Measurements from ENCODE around the gene SYNJ1. TPM values are rescaled to one million over a fixed set of nuclear protein-coding genes. Genes with fewer than 3 reads are reported as not detected.

Gene SYNJ1
- total RNA-seq, 4 donors from 2014 or later = 4.3 to 20.3 (median 9.6) TPM

DNA sequence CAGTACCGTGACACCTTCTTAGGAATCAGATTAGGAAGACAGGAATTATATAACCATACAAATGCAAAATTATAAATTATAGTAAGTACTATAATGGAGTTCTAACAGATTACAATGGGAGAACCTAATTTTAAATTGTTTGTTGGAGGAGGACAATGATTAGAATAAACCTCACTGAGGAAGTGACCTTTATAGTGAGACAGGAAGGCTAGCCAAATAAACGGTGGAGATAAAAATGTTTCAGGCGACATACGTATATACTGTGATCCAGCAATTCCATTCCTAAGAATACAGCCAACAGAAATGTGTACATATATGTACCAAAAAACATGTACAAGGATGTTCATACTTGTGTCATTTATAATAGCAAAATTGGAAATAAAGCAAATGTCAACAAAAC, 15.2 kb downstream of the SYNJ1 start:
- no peak overlapping the region for H3K4me3 ChIP-seq
- no peak overlapping the region for H3K27ac ChIP-seq
- H3K4me1 ChIP-seq = no peaks in the 10 kb centered on the region
- no peaks in the 10 kb centered on the region for H3K36me3 ChIP-seq
- DNase-seq (ENCODE audit: low spot score in 2 of 2) = no peak
- 76% methylated on average over 4 of the region's 4 CpGs for WGBS
- TF ChIP-seq POLR2AphosphoS5 (IDR thresholded peaks at IDR 0.05) = no peak
- TF ChIP-seq, protein P1, sequence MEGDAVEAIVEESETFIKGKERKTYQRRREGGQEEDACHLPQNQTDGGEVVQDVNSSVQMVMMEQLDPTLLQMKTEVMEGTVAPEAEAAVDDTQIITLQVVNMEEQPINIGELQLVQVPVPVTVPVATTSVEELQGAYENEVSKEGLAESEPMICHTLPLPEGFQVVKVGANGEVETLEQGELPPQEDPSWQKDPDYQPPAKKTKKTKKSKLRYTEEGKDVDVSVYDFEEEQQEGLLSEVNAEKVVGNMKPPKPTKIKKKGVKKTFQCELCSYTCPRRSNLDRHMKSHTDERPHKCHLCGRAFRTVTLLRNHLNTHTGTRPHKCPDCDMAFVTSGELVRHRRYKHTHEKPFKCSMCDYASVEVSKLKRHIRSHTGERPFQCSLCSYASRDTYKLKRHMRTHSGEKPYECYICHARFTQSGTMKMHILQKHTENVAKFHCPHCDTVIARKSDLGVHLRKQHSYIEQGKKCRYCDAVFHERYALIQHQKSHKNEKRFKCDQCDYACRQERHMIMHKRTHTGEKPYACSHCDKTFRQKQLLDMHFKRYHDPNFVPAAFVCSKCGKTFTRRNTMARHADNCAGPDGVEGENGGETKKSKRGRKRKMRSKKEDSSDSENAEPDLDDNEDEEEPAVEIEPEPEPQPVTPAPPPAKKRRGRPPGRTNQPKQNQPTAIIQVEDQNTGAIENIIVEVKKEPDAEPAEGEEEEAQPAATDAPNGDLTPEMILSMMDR (IDR thresholded peaks at IDR 0.05) = no peak
- no peak for TF ChIP-seq POLR2A (IDR thresholded peaks at IDR 0.05)
- no peak for TF ChIP-seq EP300 (IDR thresholded peaks at IDR 0.05)
- H3K27me3 ChIP-seq = no peaks in the 10 kb centered on the region
- H3K9me3 ChIP-seq = no peaks in the 10 kb centered on the region

DNA sequence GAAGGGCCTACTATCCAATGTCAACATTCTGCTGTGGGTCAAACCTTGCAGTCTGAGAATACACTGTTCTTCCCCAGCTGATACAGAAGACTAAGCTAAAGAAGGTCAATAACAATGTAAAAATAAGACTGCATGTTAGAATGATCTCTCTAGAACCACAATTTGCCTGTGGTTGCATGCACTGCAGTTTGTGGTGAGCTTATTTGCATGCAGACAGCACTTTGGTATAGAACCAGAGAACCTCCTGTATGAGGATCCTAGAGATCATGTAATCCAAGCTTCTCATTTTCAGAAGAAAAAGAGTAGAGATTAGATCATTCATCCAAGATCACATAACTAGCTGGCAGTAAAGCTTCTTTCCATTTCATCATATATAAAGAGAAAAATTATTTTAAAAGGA, 15.8 kb downstream of the SYNJ1 start:
- H3K27me3 ChIP-seq = no peaks in the 10 kb centered on the region
- H3K9me3 ChIP-seq = no peaks in the 10 kb centered on the region
- H3K27ac ChIP-seq = no peak overlapping the region
- no peak for DNase-seq (ENCODE audit: low spot score in 2 of 2)
- H3K4me3 ChIP-seq = no peak overlapping the region
- no peaks in the 10 kb centered on the region for H3K4me1 ChIP-seq
- H3K36me3 ChIP-seq = no peaks in the 10 kb centered on the region
- TF ChIP-seq EP300 (IDR thresholded peaks at IDR 0.05) = no peak
- TF ChIP-seq POLR2A (IDR thresholded peaks at IDR 0.05) = no peak
- TF ChIP-seq, protein P1 (IDR thresholded peaks at IDR 0.05) = no peak
- no peak for TF ChIP-seq POLR2AphosphoS5 (IDR thresholded peaks at IDR 0.05)

DNA sequence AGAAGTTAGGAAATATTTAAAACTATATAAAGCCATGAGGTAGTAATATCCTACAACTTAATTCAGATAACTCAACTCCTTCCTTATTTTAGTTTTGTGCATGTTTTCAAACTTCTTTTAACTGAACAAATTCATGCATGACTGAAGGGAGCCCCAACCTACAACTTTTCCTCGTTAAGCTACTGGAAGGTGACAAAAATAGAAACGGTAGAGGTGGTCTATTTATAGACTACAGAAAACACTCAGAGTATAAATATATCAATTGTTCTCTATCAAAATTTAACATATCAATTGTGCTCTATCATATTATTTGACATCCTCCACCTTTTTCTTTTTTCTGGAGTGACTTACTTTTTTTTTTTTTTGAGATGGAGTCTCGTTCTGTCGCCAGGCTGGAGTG, 16.8 kb downstream of the SYNJ1 start:
- Histone ChIP-seq H3K4me3 (no peak overlapping the region), H3K4me1 (no peaks in the 10 kb centered on the region), H3K27me3 (no peaks in the 10 kb centered on the region), H3K27ac (no peak overlapping the region), H3K9me3 (no peaks in the 10 kb centered on the region), H3K36me3 (no peaks in the 10 kb centered on the region)
- no peak for TF ChIP-seq POLR2A (IDR thresholded peaks at IDR 0.05)
- TF ChIP-seq, protein P1 (IDR thresholded peaks at IDR 0.05) = no peak
- TF ChIP-seq EP300 (IDR thresholded peaks at IDR 0.05) = no peak
- TF ChIP-seq POLR2AphosphoS5 (IDR thresholded peaks at IDR 0.05) = no peak
- DNase-seq (ENCODE audit: low spot score in 2 of 2) = no peak
- 82% methylated on average over 4 of the region's 4 CpGs for WGBS

DNA sequence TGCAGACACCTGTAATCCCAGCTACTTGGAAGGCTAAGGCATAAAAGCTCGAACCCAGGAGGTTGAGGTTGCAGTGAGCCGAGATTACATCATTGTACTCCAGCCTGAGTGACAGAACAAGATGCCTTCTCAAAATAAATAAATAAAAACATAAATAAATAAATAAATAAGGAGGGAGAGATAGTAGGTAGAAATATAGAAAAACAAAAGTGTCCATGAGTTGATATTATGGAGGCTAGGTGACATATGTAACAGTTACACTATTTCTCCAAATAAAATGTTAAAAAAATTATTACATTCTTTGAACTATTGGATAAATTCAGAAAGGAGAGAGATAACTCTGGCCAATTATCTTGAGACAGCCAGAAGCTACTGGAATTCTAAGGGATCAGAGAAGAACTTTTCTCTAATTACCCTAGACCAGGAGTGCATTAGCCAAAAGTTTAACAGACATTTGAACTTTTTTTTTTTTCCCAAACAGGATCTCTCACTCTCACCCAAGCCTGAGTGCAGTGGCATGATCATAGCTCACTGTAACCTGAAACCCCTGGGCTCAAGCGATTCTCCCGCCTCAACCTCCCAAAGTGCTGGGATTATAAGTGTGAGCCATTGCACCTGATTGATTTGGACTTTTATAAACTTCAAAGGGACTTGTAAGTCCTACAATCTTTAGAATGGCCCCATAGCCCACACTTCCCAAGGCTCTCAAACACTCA, 17.6 kb downstream of the SYNJ1 start:
- no peaks in the 10 kb centered on the region for H3K36me3 ChIP-seq
- no peaks in the 10 kb centered on the region for H3K27me3 ChIP-seq
- WGBS = 88% methylated on average over 4 of the region's 4 CpGs
- no peak for TF ChIP-seq EP300 (IDR thresholded peaks at IDR 0.05)
- no peak for TF ChIP-seq POLR2AphosphoS5 (IDR thresholded peaks at IDR 0.05)
- no peak for DNase-seq (ENCODE audit: low spot score in 2 of 2)
- no peak overlapping the region for H3K27ac ChIP-seq
- no peaks in the 10 kb centered on the region for H3K4me1 ChIP-seq
- no peak overlapping the region for H3K4me3 ChIP-seq
- no peaks in the 10 kb centered on the region for H3K9me3 ChIP-seq

DNA sequence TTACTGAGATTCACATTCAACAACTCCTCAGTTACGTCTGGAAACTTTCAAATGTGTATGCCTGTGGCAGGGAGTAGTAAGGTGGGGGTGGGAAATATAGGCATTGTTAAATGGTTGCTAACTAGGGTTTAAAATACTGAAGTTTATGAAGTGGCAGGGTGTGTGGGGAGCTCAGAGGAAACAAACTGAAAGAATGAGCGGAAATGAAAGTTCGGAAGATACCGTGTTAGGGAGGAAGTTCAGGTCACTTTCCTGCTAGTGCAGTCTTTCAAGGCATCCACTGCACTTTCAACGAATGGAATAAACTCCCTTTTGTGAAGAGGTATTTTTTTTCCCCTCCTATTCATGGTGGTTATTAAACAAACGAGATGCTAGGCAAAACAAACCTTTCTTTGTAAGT, 19.7 kb downstream of the SYNJ1 start:
- DNase-seq (ENCODE audit: low spot score in 2 of 2) = no peak
- no peaks in the 10 kb centered on the region for H3K9me3 ChIP-seq
- no peak overlapping the region for H3K27ac ChIP-seq
- no peak overlapping the region for H3K4me3 ChIP-seq
- TF ChIP-seq POLR2AphosphoS5 (IDR thresholded peaks at IDR 0.05) (no peak), POLR2A (IDR thresholded peaks at IDR 0.05) (no peak), EP300 (IDR thresholded peaks at IDR 0.05) (no peak)
- TF ChIP-seq, protein P1 (IDR thresholded peaks at IDR 0.05) = no peak
- H3K27me3 ChIP-seq = no peaks in the 10 kb centered on the region
- WGBS = 78% methylated on average over 6 of the region's 6 CpGs
- no peaks in the 10 kb centered on the region for H3K4me1 ChIP-seq
- H3K36me3 ChIP-seq = no peaks in the 10 kb centered on the region

DNA sequence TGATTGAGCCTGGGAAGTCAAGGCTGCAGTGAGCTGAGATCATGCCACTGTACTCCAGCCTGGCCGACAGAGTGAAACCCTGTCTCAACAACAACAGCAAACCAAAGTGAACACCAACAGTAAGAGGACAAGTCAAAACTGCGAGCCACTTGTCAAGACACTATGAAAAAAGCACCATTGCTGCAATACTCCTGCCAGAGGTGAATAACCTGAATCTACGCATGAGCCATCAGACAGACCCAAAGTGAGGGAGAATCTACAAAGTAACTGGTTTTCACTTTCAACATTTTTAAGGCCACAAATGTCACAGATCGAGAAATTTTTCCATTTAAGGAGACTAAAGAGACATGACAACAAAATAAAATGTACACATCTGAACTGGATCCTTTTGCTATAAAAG, 21.9 kb downstream of the SYNJ1 start:
- Histone ChIP-seq H3K36me3 (no peaks in the 10 kb centered on the region), H3K4me1 (no peaks in the 10 kb centered on the region), H3K27ac (no peak overlapping the region), H3K9me3 (no peaks in the 10 kb centered on the region), H3K4me3 (no peak overlapping the region), H3K27me3 (no peaks in the 10 kb centered on the region)
- WGBS = 97% methylated on average over 4 of the region's 4 CpGs
- DNase-seq (ENCODE audit: low spot score in 2 of 2) = no peak
- TF ChIP-seq EP300 (IDR thresholded peaks at IDR 0.05) (no peak), POLR2AphosphoS5 (IDR thresholded peaks at IDR 0.05) (no peak), POLR2A (IDR thresholded peaks at IDR 0.05) (no peak)
- TF ChIP-seq, protein P1 (IDR thresholded peaks at IDR 0.05) = no peak
